Prostate gland (tissue), 2 donors: ENCODE results near the gene SAP30L. TPM values are rescaled to one million over a fixed set of nuclear protein-coding genes. Genes with fewer than 3 reads are reported as not detected.

Source experiments
- DNase-seq: peaks from one replicate; pipeline ENCODE4 v3.0.0-alpha.2; 2019; ENCODE audit warnings: low spot score
- H3K27ac ChIP-seq, 2 donors: fragments of 200-600 bp; sonication (generic); 2 replicates each; pipeline ENCODE4 v1.5.1; 2017 to 2019
- H3K27me3 ChIP-seq: fragments of 200-600 bp; sonication (generic); replicated peaks from 2 replicates; pipeline ENCODE4 v1.5.1; 2019; ENCODE audit not compliant: insufficient read depth
- H3K36me3 ChIP-seq, 2 donors: fragments of 200-600 bp; sonication (generic); 1 replicate in 1 of 2; 2 replicates in 1 of 2; pipeline versions ENCODE4 v1.5.1 to v1.8.1; 2017 to 2019
- H3K4me1 ChIP-seq: fragments of 200-600 bp; sonication (generic); replicated peaks from 2 replicates; pipeline ENCODE4 v1.5.1; 2019
- H3K4me3 ChIP-seq, 2 donors: fragments of 200-600 bp; sonication (generic); 2 replicates each; pipeline ENCODE4 v1.5.1; 2017 to 2019
- H3K9me3 ChIP-seq: fragments of 200-600 bp; sonication (generic); 2 replicates; pipeline ENCODE4 v1.5.1; 2017
- POLR2A ChIP-seq: fragments of 450-650 bp; IDR thresholded peaks from one replicate; pipeline ENCODE4 v1.6.1; 2016; ENCODE audit warnings: antibody characterized with exemption, mild to moderate bottlenecking
- POLR2AphosphoS5 ChIP-seq: sonication (generic); formaldehyde crosslinking; IDR thresholded peaks from one replicate; pipeline ENCODE4 v1.6.1; 2017; ENCODE audit warnings: antibody characterized with exemption
- WGBS: methylation state at CpG from one replicate; pipeline ENCODE4 v1.1.5; 2018; 5-methylcytosine and 5-hydroxymethylcytosine counted together
- intact Hi-C: fragments of 100-400 bp; cut with DNase I; formaldehyde crosslinking; loops from one replicate; pipeline ENCODE4 v1.14.2; 2022
- total RNA-seq, 2 donors: library from RNA; depleted of rRNA; stranded (reverse); fragments of >200 nt; gene quantifications; one replicate each; pipeline ENCODE4 v1.1.0, GENCODE V29; 2016
- TF ChIP-seq, protein P1 (sequence below), 4 experiments: fragments of 200-600 bp in 2 of 4; fragments of 450-650 bp in 2 of 4; sonication (generic) in 2 of 4; IDR thresholded peaks; 1 replicate in 3 of 4; 2 replicates in 1 of 4; pipeline ENCODE4 v1.5.1; 2016 to 2019; ENCODE audit warnings: antibody characterized with exemption in 4 of 4, mild to moderate bottlenecking in 2 of 4, moderate library complexity in 2 of 4

SAP30L gene
- total RNA-seq, 2 donors from 2014 or later: 33.8 to 35.9 TPM

DNA sequence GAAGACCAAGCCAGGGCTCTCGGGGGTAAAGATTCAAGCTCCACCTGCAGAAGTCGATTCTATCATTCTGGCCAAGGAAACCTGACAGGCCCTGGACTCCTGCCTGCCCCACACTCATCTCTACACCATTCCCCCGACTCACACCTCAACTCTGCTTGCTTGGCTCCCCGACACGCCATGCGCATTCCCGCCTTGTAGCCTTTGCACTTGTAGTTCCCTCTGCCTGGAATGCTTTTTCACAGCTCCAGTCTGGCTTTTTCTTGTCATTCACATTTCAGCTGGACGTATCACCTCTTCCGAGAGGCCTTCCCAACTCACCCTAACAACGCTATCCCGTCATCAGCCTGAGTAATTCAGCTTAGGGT lies 60.9 kb downstream of the SAP30L start:
- H3K4me1 ChIP-seq: no peaks in the 10 kb centered on the region
- no peak for DNase-seq
- no peak overlapping the region for H3K4me3 ChIP-seq
- intact Hi-C loops: no loop called here
- TF ChIP-seq, protein P1, sequence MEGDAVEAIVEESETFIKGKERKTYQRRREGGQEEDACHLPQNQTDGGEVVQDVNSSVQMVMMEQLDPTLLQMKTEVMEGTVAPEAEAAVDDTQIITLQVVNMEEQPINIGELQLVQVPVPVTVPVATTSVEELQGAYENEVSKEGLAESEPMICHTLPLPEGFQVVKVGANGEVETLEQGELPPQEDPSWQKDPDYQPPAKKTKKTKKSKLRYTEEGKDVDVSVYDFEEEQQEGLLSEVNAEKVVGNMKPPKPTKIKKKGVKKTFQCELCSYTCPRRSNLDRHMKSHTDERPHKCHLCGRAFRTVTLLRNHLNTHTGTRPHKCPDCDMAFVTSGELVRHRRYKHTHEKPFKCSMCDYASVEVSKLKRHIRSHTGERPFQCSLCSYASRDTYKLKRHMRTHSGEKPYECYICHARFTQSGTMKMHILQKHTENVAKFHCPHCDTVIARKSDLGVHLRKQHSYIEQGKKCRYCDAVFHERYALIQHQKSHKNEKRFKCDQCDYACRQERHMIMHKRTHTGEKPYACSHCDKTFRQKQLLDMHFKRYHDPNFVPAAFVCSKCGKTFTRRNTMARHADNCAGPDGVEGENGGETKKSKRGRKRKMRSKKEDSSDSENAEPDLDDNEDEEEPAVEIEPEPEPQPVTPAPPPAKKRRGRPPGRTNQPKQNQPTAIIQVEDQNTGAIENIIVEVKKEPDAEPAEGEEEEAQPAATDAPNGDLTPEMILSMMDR (IDR thresholded peaks at IDR 0.05): no peak
- no peak for TF ChIP-seq POLR2AphosphoS5
- no peak for TF ChIP-seq POLR2A
- WGBS: 85% methylated on average over 11 of the region's 11 CpGs
- no peaks in the 10 kb centered on the region for H3K9me3 ChIP-seq
- H3K36me3 ChIP-seq: no peaks in the 10 kb centered on the region
- no peaks in the 10 kb centered on the region for H3K27me3 ChIP-seq
- no peak overlapping the region for H3K27ac ChIP-seq

DNA sequence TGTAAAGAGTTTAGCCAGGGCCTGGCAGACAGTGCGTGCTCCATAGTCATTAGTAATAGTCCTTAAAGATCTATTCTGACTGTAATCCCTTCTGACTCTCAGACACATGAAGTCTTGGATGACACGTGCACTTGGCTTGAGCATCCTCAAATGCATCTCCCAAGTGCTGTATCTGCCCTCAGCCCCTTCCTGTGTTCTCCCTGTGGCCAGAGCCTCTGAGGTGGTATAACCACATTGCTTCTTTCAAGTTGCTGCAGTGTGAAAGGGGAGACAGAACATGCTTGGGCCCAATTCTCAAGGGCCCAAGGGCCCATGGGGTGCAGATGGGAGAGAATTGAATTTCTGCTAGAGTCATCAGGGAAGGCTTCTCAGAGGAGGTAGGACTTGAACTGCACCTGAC lies 62.3 kb downstream of the SAP30L start:
- Histone ChIP-seq H3K36me3 (no peaks in the 10 kb centered on the region), H3K27ac (no peak overlapping the region), H3K9me3 (no peaks in the 10 kb centered on the region), H3K4me1 (no peaks in the 10 kb centered on the region), H3K4me3 (no peak overlapping the region), H3K27me3 (no peaks in the 10 kb centered on the region)
- TF ChIP-seq POLR2AphosphoS5: no peak
- TF ChIP-seq, protein P1 (IDR thresholded peaks at IDR 0.05): no peak
- TF ChIP-seq POLR2A: no peak
- DNase-seq: no peak
- intact Hi-C loops: no loop called here
- WGBS: 88% methylated on average over 2 of the region's 2 CpGs

DNA sequence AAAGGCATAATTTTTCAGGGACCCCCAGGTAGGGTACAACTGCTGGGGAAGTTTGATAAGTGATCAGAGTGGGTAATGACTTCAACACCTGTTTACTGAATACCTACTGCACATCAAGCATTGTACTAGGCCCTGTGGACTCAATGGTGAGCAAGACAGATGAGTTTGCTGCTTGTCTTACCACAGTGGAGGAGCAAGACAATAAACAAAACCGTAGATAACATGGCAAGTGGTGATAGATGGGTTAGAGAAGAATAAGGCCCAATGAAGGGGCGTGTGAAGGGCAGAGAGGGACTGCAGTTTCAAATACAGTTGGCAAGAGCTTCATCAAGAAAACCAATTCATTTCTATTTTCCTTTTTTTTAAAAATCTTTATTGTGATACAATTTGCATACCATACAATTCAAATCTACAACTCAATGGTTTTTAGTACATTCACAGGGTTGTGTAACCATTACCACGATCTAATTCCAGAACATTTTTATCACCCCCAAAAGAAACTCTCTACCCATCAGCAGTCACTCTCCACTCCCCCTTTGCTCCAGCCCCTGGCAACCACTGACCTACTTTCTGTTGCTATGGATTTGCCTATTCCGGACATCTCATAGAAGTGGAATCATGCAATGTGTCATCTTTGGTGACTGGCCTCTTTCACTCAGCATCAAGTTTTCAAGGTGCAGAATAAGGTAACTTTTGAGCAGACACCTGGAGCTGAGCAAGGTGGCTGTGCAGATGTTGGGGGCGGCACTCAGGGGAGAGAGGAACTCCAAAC lies 64.2 kb downstream of the SAP30L start:
- intact Hi-C loops: no loop called here
- H3K4me3 ChIP-seq: no peak overlapping the region
- 70% methylated on average over 5 of the region's 5 CpGs for WGBS
- H3K9me3 ChIP-seq: no peaks in the 10 kb centered on the region
- no peak overlapping the region for H3K27ac ChIP-seq
- DNase-seq: no peak
- H3K27me3 ChIP-seq: peaks cover 3% of the 10 kb centered on the region
- H3K36me3 ChIP-seq: no peaks in the 10 kb centered on the region
- TF ChIP-seq POLR2A (no peak), POLR2AphosphoS5 (no peak)
- TF ChIP-seq, protein P1 (IDR thresholded peaks at IDR 0.05): no peak
- no peaks in the 10 kb centered on the region for H3K4me1 ChIP-seq

Other genes with a start within 250 kb of the SAP30L start
- gene HAND1, start 32.2 kb downstream of the SAP30L start, total RNA-seq: not detected